ENCODE measurements around the gene CTNNBIP1. TPM values are rescaled to one million over a fixed set of nuclear protein-coding genes. Genes with fewer than 3 reads are reported as not detected.
A peak's percentile ranks its signal among the peaks of the same experiment; 100 is the strongest.

CTNNBIP1 gene
- total and polyA plus RNA-seq, 4 donors: 6.7 to 10.6 (median 9.6) TPM

GRCh38 chr1:9909234-9910046, 629 bp downstream of the CTNNBIP1 start:
- Histone ChIP-seq H3K9me3 (ENCODE audit: control insufficient read depth in 4 of 4, low read length in 3 of 4) (no peaks in the 10 kb centered on the region), H3K36me3 (ENCODE audit: control insufficient read depth in 4 of 4, insufficient read depth in 3 of 4, low read depth in 1 of 4, low read length in 3 of 4) (no peaks in the 10 kb centered on the region), H3K4me1 (ENCODE audit: control insufficient read depth in 4 of 4, insufficient read depth in 4 of 4, low read length in 3 of 4) (peaks cover 3 to 29% (median 16%) of the 10 kb centered on the region in 4 donors), H3K4me3 (ENCODE audit: low read depth in 1 of 3, low read length in 3 of 3) (peak overlapping the region; percentile 38 to 97 (median 65)), H3K27ac (ENCODE audit: low read depth in 1 of 2, low read length in 2 of 2) (peak overlapping the region in 1 of 2 donors; percentile 40), H3K27me3 (ENCODE audit: control insufficient read depth in 4 of 4, insufficient read depth in 4 of 4, low read length in 3 of 4) (no peaks in the 10 kb centered on the region), H3K9ac (ENCODE audit: low read depth in 1 of 2, low read length in 2 of 2) (peak overlapping the region; percentile 9 to 76)
- WGBS: 2% methylated on average over 47 of the region's 47 CpGs
- TF ChIP-seq HNF4A (conservative IDR thresholded peaks at IDR 0.05) (no peak), ATF3 (IDR thresholded peaks at IDR 0.05) (no peak), RAD21 (IDR thresholded peaks at IDR 0.05) (no peak), EGR1 (IDR thresholded peaks at IDR 0.05; ENCODE audit: low read depth in 2 of 2) (no peak), FOXA1 (IDR thresholded peaks at IDR 0.05) (no peak), NR2F2 (IDR thresholded peaks at IDR 0.05) (no peak), YY1 (IDR thresholded peaks at IDR 0.05) (no peak), ZBTB33 (IDR thresholded peaks at IDR 0.05) (no peak), SP1 (IDR thresholded peaks at IDR 0.05) (no peak), HNF4G (IDR thresholded peaks at IDR 0.05) (no peak), JUND (IDR thresholded peaks at IDR 0.05) (no peak), TAF1 (conservative IDR thresholded peaks at IDR 0.05) (no peak), GABPA (IDR thresholded peaks at IDR 0.05 in 1 of 2, conservative IDR thresholded peaks at IDR 0.05 in 1 of 2) (no peak), MAX (IDR thresholded peaks at IDR 0.05) (no peak)
- DNase-seq (ENCODE audit: low spot score): peak; percentile 38

- Histone ChIP-seq H3K4me1 (ENCODE audit: control insufficient read depth in 4 of 4, insufficient read depth in 4 of 4, low read length in 3 of 4) (peaks cover 3 to 26% (median 13%) of the 10 kb centered on the region in 4 donors), H3K27ac (ENCODE audit: low read depth in 1 of 2, low read length in 2 of 2) (no peak overlapping the region), H3K9ac (ENCODE audit: low read depth in 1 of 2, low read length in 2 of 2) (no peak overlapping the region), H3K36me3 (ENCODE audit: control insufficient read depth in 4 of 4, insufficient read depth in 3 of 4, low read depth in 1 of 4, low read length in 3 of 4) (no peaks in the 10 kb centered on the region), H3K9me3 (ENCODE audit: control insufficient read depth in 4 of 4, low read length in 3 of 4) (no peaks in the 10 kb centered on the region), H3K27me3 (ENCODE audit: control insufficient read depth in 4 of 4, insufficient read depth in 4 of 4, low read length in 3 of 4) (no peaks in the 10 kb centered on the region), H3K4me3 (ENCODE audit: low read depth in 1 of 3, low read length in 3 of 3) (peak overlapping the region in 1 of 3 donors; percentile 65)
- no peak for TF ChIP-seq REST (IDR thresholded peaks at IDR 0.05)
- no peak for TF ChIP-seq GABPA (IDR thresholded peaks at IDR 0.05 in 1 of 2, conservative IDR thresholded peaks at IDR 0.05 in 1 of 2)
- TF ChIP-seq YY1 (IDR thresholded peaks at IDR 0.05): no peak
- TF ChIP-seq FOXA2 (IDR thresholded peaks at IDR 0.05): no peak
- TF ChIP-seq MAX (IDR thresholded peaks at IDR 0.05): no peak
- no peak for TF ChIP-seq EGR1 (IDR thresholded peaks at IDR 0.05; ENCODE audit: low read depth in 2 of 2)
- no peak for TF ChIP-seq TAF1 (conservative IDR thresholded peaks at IDR 0.05)
- no peak for TF ChIP-seq CTCF (IDR thresholded peaks at IDR 0.05; ENCODE audit: low read depth, low read length, missing input control)
- no peak for TF ChIP-seq FOXA1 (IDR thresholded peaks at IDR 0.05)
- no peak for TF ChIP-seq ATF3 (IDR thresholded peaks at IDR 0.05)
- TF ChIP-seq RAD21 (IDR thresholded peaks at IDR 0.05): no peak
- TF ChIP-seq ZBTB33 (IDR thresholded peaks at IDR 0.05): no peak
- no peak for DNase-seq (ENCODE audit: low spot score)
- WGBS: 81% methylated on average over 4 of the region's 4 CpGs
These were observed 1.2 kb downstream of the CTNNBIP1 start for GRCh38 chr1:9908871-9909233.

Data from liver (tissue), 9 donors.